GM19372 (cell line): ENCODE results near the gene DOCK11.

Source experiments
- ATAC-seq: cut with Tn5 transposase; IDR thresholded peaks from one replicate; pipeline ENCODE4 v1.9.1; 2021; ENCODE audit warnings: mild to moderate bottlenecking, low read depth, moderate library complexity; ENCODE audit not compliant: unreplicated experiment

The DOCK11 gene

GRCh38 chrX:118621081-118621759, 125.6 kb downstream of the DOCK11 start:
- no peak for ATAC-seq

- no peak for ATAC-seq
Measured at GRCh38 chrX:118623062-118623461, 127.4 kb downstream of the DOCK11 start.

GRCh38 chrX:118626346-118626745, 130.7 kb downstream of the DOCK11 start:
- no peak for ATAC-seq

DNA sequence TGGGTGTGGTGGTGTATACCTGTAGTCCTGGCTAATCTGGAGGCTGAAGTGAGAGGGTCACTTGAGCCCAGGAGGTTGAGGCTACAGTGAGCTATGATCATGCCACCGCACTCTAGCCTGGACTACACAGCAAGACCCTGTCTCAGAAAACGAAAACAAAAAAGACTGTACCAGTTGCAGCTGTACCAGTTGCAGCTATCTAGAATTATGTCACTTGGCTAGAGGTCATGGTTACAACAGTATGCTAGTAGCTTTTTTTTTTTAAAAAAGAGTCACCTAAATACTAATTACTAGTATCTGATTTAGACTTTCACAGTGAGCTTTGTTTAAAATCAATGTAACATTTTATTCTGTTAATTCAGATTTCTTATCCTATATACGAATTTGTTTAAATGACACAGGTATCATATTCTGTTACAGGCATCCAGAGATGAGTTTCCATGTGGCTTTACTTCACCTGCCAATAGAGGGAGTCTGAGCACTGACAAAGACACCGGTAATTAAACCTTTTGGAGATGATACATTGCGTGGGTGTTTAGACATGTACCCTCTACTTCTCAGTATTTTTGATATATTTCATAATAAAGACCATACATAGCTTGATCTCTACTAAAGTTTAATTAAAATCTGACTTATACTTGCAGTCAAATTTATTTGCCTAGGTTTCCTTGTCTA, 131.6 kb downstream of the DOCK11 start:
- no peak for ATAC-seq

DNA sequence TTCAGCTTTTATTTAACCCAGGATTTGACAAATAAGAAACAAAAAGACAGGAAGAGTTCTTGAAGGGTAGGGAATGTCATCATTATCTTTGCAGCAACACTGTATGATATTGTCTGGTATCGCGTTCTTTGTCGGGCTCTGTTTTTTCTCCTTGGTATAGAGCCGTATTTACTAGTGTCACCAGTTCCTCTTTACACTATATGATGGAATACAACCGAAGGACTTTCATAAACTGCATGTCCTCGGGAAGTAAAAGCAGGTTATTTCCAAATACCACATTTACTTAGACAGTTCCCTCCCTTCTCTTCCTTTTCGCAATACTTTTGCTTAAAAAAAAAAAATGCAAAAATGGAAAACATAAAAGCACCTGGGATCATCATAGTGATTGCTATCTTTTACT, 135.2 kb downstream of the DOCK11 start:
- ATAC-seq, result no peak

GRCh38 chrX:118631586-118631985, 136.0 kb downstream of the DOCK11 start:
- ATAC-seq, result peak; percentile 61

GRCh38 chrX:118632862-118633261, 137.2 kb downstream of the DOCK11 start:
- ATAC-seq, result no peak

GRCh38 chrX:118633530-118633929, 137.9 kb downstream of the DOCK11 start:
- no peak for ATAC-seq

DNA sequence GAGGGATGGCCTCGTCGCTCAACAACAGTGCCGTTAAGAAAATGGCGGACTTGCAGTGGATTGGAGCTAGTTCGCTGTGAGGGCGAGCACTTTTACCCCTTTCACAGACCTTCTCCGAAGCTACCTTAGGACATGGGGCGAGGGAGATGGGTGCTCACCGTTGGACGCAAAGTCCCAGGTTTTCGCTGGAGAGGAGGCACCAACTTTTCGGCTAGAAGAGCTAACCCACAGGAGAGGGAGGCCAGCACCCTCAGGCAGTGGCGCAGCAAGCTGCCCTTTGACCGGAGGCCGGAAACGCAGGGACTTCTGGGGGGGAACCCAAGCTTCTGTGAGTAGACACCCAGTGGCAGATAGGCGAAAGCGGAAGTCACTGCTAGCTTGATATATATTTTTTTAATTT, 138.7 kb downstream of the DOCK11 start:
- no peak for ATAC-seq

DNA sequence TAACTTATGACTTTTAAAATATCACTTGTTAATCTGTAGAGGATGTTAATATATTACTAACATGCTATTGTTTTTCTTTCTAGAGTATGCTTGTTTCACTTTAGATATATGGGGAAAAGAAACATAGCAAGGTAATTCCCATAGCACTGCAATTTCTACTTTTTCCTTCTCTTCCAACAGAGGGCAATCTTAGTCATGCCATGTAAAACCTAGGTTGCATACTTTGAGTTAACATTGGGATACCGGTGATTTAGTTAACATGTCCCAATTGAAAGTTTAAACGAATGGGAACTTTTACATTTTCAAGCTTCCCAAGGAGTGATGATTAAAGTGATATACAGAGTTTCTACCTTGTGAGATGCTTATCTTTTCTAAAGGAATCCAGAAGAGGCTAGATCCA, 142.4 kb downstream of the DOCK11 start:
- no peak for ATAC-seq

DNA sequence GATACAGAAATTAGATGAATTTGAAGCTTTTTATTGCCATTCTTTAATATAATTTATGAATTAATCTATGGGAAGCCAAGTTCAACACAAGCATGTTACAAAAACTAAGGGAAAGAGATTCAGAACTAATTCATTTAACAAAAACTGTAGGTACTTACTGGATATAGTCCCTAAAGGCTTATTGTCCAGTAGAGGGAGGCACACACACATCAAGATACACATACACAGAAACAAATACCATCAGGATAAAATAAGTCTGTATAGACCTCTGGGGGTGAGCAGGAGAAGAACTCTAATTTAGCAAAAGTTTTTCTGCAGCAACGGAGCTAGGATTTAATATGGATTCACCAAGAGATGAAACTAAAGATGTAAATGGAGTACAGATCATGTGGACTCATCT, 148.8 kb downstream of the DOCK11 start:
- ATAC-seq, result no peak

GRCh38 chrX:118652717-118653116, 157.1 kb downstream of the DOCK11 start:
- no peak for ATAC-seq

DNA sequence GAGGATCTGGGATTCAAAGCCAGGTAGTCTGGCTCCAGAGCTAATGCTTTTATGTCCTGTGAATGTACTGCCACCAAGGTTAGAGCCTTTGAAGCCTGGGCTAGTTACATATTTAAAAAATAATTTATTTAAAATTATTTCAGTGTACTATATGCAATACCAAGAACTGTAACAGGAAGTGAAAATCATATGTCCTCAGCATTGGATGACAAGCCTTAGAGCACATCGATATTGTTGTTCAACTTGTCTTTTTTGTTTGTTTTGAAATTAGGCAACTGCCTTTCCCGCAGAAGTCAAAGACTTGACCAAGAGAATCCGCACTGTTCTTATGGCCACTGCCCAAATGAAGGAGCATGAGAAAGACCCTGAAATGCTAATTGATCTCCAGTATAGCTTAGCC, 158.7 kb downstream of the DOCK11 start:
- ATAC-seq, result no peak

DNA sequence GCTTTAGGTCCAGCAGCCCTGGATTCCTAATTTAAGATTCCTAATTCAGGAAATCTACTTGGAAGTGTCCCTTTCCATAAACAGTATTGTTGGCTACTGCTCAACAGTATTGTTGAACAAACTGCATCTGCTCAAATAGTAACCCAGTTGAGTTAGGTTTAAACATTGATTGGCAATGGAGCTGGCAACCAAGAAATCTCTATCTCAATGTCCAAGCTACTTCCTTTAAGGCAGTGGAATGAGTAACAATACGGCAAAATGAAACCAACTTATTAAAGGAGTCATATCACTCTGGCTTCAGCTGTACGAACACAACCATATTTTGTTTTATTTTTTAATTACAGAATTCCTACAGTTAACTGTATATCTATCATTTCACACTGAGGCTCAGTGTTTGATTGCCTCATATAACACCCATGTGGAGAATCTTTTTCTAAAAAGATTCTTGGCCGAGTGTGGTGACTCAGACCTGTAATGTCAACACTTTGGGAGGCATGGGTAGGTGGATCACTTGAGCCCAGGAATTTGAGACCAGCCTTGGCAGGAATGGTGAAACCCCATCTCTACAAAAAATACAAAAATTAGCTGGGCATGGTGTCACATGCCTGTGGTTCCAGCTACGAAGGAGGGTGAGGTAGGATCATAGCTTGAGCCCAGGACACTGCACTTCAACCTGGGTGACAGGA, 160.1 kb downstream of the DOCK11 start:
- no peak for ATAC-seq

- no peak for ATAC-seq
Measured at GRCh38 chrX:118657413-118657812, 161.8 kb downstream of the DOCK11 start.

DNA sequence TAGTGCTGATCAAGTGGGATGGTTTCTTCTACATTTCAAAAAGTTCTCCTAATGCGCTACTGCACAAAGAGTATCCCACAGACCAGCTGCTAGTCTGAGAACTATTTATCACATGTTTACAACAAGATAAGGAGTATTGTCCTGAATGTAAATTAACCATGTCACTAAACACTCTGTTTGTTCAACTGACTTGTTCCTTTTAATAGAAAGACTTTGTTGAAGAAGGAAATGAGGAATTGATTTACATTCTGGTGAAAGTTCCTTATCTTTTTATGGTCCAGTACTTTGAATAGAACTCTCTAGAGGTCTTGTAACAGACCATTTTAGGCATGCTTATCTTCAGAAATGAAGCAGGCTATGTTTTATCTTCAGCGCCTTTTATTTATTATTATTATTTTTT, 164.5 kb downstream of the DOCK11 start:
- ATAC-seq, result no peak

- ATAC-seq, result no peak
Measured at GRCh38 chrX:118665204-118665603, 169.6 kb downstream of the DOCK11 start.

DNA sequence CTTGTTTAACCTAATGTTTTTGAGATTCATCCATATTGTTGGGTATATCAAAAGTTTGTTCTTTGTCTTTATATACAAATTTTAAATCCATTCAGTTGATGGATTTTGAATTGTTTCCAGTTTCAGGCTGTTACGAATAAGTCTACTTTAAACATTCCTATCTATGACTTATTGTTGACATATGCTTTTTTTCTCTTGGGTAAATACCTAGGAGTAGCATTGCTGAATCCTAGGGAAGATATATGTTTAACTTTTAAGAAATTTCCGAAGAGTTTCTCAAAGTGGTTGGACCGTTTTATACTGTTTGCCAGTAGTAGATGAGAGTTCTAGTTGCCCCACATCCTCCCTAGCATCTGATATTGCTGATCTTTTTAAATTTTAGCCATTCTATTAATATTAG, 170.9 kb downstream of the DOCK11 start:
- ATAC-seq, result no peak

GRCh38 chrX:118669435-118669834, 173.8 kb downstream of the DOCK11 start:
- ATAC-seq, result no peak

GRCh38 chrX:118675326-118675965, 179.8 kb downstream of the DOCK11 start:
- ATAC-seq, result no peak

DNA sequence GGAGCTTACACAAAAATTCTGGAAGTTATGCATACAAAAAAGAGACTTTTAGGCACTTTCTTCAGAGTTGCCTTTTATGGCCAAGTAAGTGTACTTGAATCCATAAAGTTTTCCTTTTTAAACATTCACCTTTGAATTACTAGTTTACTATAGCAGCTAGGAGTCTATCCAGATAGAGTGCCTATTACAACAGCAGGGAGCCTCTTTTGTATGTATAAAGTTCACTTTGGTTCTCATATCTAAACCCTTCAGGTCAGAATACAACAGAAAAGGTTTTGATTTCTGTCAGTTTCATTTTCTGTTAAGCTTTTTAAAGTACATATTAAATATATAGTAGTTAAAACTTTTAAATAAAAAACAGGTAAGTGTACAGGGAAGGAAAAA, 180.3 kb downstream of the DOCK11 start:
- ATAC-seq, result no peak
